Prostate gland (tissue), 2 donors: ENCODE data around the gene CGNL1.

ENCODE experiments used
- POLR2AphosphoS5 ChIP-seq: sonication (generic); formaldehyde crosslinking; IDR thresholded peaks from one replicate; pipeline ENCODE4 v1.6.1; 2017; ENCODE audit warnings: antibody characterized with exemption
- TF ChIP-seq, protein P1 (sequence below), 4 experiments: fragments of 200-600 bp in 2 of 4; fragments of 450-650 bp in 2 of 4; sonication (generic) in 2 of 4; IDR thresholded peaks; 1 replicate in 3 of 4; 2 replicates in 1 of 4; pipeline ENCODE4 v1.5.1; 2016 to 2019; ENCODE audit warnings: antibody characterized with exemption in 4 of 4, mild to moderate bottlenecking in 2 of 4, moderate library complexity in 2 of 4

- TF ChIP-seq, protein P1, sequence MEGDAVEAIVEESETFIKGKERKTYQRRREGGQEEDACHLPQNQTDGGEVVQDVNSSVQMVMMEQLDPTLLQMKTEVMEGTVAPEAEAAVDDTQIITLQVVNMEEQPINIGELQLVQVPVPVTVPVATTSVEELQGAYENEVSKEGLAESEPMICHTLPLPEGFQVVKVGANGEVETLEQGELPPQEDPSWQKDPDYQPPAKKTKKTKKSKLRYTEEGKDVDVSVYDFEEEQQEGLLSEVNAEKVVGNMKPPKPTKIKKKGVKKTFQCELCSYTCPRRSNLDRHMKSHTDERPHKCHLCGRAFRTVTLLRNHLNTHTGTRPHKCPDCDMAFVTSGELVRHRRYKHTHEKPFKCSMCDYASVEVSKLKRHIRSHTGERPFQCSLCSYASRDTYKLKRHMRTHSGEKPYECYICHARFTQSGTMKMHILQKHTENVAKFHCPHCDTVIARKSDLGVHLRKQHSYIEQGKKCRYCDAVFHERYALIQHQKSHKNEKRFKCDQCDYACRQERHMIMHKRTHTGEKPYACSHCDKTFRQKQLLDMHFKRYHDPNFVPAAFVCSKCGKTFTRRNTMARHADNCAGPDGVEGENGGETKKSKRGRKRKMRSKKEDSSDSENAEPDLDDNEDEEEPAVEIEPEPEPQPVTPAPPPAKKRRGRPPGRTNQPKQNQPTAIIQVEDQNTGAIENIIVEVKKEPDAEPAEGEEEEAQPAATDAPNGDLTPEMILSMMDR (IDR thresholded peaks at IDR 0.05) = no peak
- no peak for TF ChIP-seq POLR2AphosphoS5
These were observed 59.9 kb downstream of the CGNL1 start for GRCh38 chr15:57436166-57436565.
